OCI-LY1 (cell line): ENCODE results near the gene LBH.

Experiments
- H2AFZ ChIP-seq: fragments of 200-600 bp; sonication (generic), shearing (Covaris generic); 2 replicates; pipeline ENCODE4 v1.6.0; 2014; ENCODE audit warnings: antibody characterized with exemption, mild to moderate bottlenecking, low read length
- H3F3A ChIP-seq: fragments of 200-600 bp; sonication (generic), shearing (Covaris generic); 2 replicates; pipeline ENCODE4 v1.6.0; 2014; ENCODE audit warnings: mild to moderate bottlenecking, antibody characterized with exemption, low read length, moderate library complexity; ENCODE audit not compliant: insufficient read depth
- H3K27ac ChIP-seq: fragments of 200-600 bp; sonication (generic); 2 replicates; pipeline ENCODE4 v1.5.1; 2014; ENCODE audit warnings: low read length, mixed run types, mild to moderate bottlenecking, low read depth; ENCODE audit not compliant: poor library complexity, severe bottlenecking
- H3K27me3 ChIP-seq: fragments of 200-600 bp; sonication (generic); 2 replicates; pipeline ENCODE4 v1.6.0; 2014; ENCODE audit warnings: antibody characterized with exemption, mild to moderate bottlenecking, low read length, moderate library complexity; ENCODE audit not compliant: insufficient read depth
- H3K36me3 ChIP-seq: fragments of 200-600 bp; sonication (generic); 2 replicates; pipeline ENCODE4 v1.6.1; 2014; ENCODE audit warnings: mild to moderate bottlenecking, antibody characterized with exemption, low read length, moderate library complexity, mixed read lengths; ENCODE audit not compliant: insufficient read depth
- H3K4me1 ChIP-seq: fragments of 200-600 bp; sonication (generic); 2 replicates; pipeline ENCODE4 v1.5.1; 2014; ENCODE audit warnings: mild to moderate bottlenecking, low read length, moderate library complexity; ENCODE audit not compliant: insufficient read depth, severe bottlenecking
- H3K4me2 ChIP-seq: fragments of 200-600 bp; sonication (generic), shearing (Covaris generic); 2 replicates; pipeline ENCODE4 v1.6.1; 2014; ENCODE audit warnings: low read length
- H3K4me3 ChIP-seq: fragments of 200-600 bp; sonication (generic); 2 replicates; pipeline ENCODE4 v1.5.1; 2014; ENCODE audit warnings: low read length, low read depth, mild to moderate bottlenecking, mixed read lengths; ENCODE audit not compliant: poor library complexity, severe bottlenecking
- H3K79me2 ChIP-seq: fragments of 200-600 bp; shearing (Covaris generic); 2 replicates; pipeline ENCODE4 v1.6.1; 2016; ENCODE audit warnings: mixed run types, low read length, mixed read lengths; ENCODE audit not compliant: insufficient read depth
- H3K9ac ChIP-seq: fragments of 200-600 bp; sonication (generic), shearing (Covaris generic); 2 replicates; pipeline ENCODE4 v1.6.1; 2014; ENCODE audit warnings: mild to moderate bottlenecking, low read length, mixed read lengths
- H3K9me2 ChIP-seq: fragments of 200-600 bp; sonication (generic), shearing (Covaris generic); 2 replicates; pipeline ENCODE4 v1.6.1; 2014; ENCODE audit warnings: low read depth, mild to moderate bottlenecking, low read length, mixed read lengths
- H3K9me3 ChIP-seq: fragments of 200-600 bp; shearing (Covaris generic); 2 replicates; pipeline ENCODE4 v1.6.1; 2014; ENCODE audit warnings: low read length, mixed read lengths
- H4K20me1 ChIP-seq: fragments of 200-600 bp; sonication (generic), shearing (Covaris generic); 2 replicates; pipeline ENCODE4 v1.6.0; 2016; ENCODE audit warnings: mild to moderate bottlenecking, low read length; ENCODE audit not compliant: insufficient read depth
- EZH2 ChIP-seq: fragments of 200-600 bp; sonication (generic), shearing (Covaris generic); IDR thresholded peaks from 2 replicates; pipeline ENCODE4 v1.8.0; 2017; ENCODE audit warnings: borderline replicate concordance, mixed run types, mild to moderate bottlenecking, antibody characterized with exemption, low read length, moderate library complexity, mixed read lengths
- TF ChIP-seq, protein P1 (sequence below): fragments of 200-600 bp; sonication (generic), shearing (Covaris generic); IDR thresholded peaks from 2 replicates; pipeline ENCODE4 v1.5.1; 2017; ENCODE audit warnings: mild to moderate bottlenecking, antibody characterized with exemption, low read length, moderate library complexity, mixed read lengths

The LBH gene

DNA sequence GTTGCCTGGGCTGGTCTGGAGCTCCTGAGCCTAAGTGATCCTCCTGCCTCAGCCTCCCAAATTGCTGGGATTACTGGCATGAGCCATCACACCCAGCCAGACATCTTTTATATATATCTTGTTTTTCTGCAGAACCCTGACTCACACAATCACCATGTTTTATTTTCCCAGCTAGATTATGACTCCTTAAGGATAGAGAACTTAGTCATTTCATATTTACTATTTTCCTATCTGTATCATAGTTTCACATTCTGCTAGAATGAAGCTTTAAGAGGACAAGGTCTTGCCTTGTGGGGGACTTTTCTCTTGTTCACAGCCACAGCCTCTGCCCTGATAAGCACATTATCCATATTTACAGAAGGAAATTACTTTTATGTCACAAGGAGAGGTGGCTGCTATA, 73.9 kb downstream of the LBH start:
- Histone ChIP-seq H3K4me2 (no peak overlapping the region), H3K9me3 (no peaks in the 10 kb centered on the region), H3K27ac (no peak overlapping the region), H3F3A (no peaks in the 10 kb centered on the region), H3K27me3 (0 out of 2 replicates have a peak, but pooled peaks cover 5% of the 10 kb centered on the region), H3K9ac (no peak overlapping the region), H3K79me2 (no peaks in the 10 kb centered on the region), H3K36me3 (no peaks in the 10 kb centered on the region), H3K4me1 (no peaks in the 10 kb centered on the region), H3K4me3 (no peak overlapping the region), H3K9me2 (no peaks in the 10 kb centered on the region), H2AFZ (no peak overlapping the region), H4K20me1 (no peaks in the 10 kb centered on the region)
- TF ChIP-seq EZH2: no peak
- TF ChIP-seq, protein P1, sequence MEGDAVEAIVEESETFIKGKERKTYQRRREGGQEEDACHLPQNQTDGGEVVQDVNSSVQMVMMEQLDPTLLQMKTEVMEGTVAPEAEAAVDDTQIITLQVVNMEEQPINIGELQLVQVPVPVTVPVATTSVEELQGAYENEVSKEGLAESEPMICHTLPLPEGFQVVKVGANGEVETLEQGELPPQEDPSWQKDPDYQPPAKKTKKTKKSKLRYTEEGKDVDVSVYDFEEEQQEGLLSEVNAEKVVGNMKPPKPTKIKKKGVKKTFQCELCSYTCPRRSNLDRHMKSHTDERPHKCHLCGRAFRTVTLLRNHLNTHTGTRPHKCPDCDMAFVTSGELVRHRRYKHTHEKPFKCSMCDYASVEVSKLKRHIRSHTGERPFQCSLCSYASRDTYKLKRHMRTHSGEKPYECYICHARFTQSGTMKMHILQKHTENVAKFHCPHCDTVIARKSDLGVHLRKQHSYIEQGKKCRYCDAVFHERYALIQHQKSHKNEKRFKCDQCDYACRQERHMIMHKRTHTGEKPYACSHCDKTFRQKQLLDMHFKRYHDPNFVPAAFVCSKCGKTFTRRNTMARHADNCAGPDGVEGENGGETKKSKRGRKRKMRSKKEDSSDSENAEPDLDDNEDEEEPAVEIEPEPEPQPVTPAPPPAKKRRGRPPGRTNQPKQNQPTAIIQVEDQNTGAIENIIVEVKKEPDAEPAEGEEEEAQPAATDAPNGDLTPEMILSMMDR: no peak

DNA sequence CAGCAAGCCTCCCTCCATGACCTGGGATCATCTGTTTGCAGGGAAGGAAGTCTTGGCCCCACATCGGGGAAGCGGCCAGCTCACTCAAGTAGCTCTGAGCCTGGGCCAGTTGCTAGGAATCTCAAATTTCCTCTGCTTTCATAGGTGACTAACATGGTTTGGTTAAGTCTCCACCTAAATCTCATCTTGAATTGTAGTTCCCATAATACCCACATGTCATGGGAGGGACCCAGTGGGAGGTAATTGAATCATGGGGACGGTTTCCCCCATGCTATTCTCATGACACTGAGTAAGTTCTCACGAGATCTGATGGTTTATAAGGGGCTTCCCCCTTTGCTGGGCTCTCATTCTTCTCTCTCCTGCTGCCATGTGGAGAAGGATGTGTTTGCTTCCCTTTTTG, 75.2 kb downstream of the LBH start:
- H3K27me3 ChIP-seq: 0 out of 2 replicates have a peak, but pooled peaks cover 5% of the 10 kb centered on the region
- no peaks in the 10 kb centered on the region for H3K9me2 ChIP-seq
- H3K27ac ChIP-seq: no peak overlapping the region

DNA sequence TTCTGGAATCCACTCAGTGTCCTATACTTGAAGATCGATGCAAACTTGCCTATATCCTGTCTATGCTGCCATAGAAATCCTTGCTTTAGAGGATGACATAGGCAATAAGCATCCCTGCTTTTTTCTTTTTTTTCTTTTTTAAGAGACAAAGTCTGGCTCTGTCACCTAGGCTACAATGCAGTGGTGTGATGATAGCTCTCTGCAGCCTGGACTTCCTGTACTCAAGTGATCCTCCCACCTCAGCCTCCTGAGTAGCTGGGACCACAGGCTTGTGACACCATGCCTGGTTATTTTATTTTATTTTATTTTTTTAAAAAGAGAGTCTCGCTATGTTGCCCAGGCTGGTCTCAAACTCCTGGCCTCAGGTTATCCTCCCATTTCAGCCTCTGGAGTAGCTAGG, 76.9 kb downstream of the LBH start:
- H3K4me1 ChIP-seq: no peaks in the 10 kb centered on the region
- H3F3A ChIP-seq: no peaks in the 10 kb centered on the region
- H4K20me1 ChIP-seq: no peaks in the 10 kb centered on the region
- no peaks in the 10 kb centered on the region for H3K27me3 ChIP-seq
- H3K9ac ChIP-seq: no peak overlapping the region
- H3K4me2 ChIP-seq: no peak overlapping the region
- H3K4me3 ChIP-seq: no peak overlapping the region
- no peaks in the 10 kb centered on the region for H3K9me3 ChIP-seq
- no peaks in the 10 kb centered on the region for H3K36me3 ChIP-seq
- no peaks in the 10 kb centered on the region for H3K79me2 ChIP-seq
- TF ChIP-seq EZH2: no peak
- TF ChIP-seq, protein P1: no peak
- H3K9me2 ChIP-seq: no peaks in the 10 kb centered on the region
- H2AFZ ChIP-seq: no peak overlapping the region
- H3K27ac ChIP-seq: no peak overlapping the region

More for the DNA sequence above, 75.2 kb downstream of the LBH start:
- Histone ChIP-seq H3F3A (no peaks in the 10 kb centered on the region), H3K79me2 (no peaks in the 10 kb centered on the region), H3K36me3 (no peaks in the 10 kb centered on the region), H3K4me3 (no peak overlapping the region), H2AFZ (no peak overlapping the region), H4K20me1 (no peaks in the 10 kb centered on the region), H3K9ac (no peak overlapping the region), H3K4me2 (no peak overlapping the region), H3K9me3 (no peaks in the 10 kb centered on the region), H3K4me1 (no peaks in the 10 kb centered on the region)
- TF ChIP-seq, protein P1: no peak
- no peak for TF ChIP-seq EZH2
